ENCODE measurements around the gene RNASE8.
"Not testable (repeated sequence)": the region's sequence is repeated elsewhere in the genome, so short reads cannot be mapped to it uniquely, and the experiment has no call there.

The RNASE8 gene

GRCh38 chr14:21030531-21030930, 27.1 kb upstream of the RNASE8 start:
- DNase-seq: no peak

- no peak for DNase-seq
These were observed 25.1 kb upstream of the RNASE8 start for GRCh38 chr14:21032326-21033132.

- no peak for DNase-seq
These were observed 24.4 kb upstream of the RNASE8 start for GRCh38 chr14:21033133-21033698.

GRCh38 chr14:21034707-21035106, 22.9 kb upstream of the RNASE8 start, which contains the start of gene RNASE13:
Gene RNASE13 (minus strand): TSS chr14:21034807. CDS start chr14:21034288, 519 bp downstream.
- DNase-seq: no peak

DNA sequence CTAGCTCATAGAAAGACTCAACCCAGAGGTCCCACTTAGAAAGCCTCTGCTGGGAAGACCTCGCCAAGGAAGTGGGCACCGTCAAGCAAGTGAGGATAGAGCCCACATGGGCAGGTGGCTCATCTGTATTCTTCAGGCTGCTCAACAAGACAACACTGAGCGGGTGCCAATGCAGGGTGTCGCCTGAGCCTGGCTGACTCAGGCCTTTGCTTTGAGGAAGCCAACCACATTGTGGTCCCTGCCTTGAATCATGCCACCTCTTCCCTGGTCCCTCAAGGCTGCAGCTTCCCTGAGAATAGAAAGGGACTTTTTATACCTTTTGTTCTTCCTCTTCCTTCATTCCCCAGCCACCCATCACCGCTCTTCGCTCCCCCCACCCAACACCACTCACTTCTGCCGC, 20.9 kb upstream of the RNASE8 start:
- no peak for DNase-seq

DNA sequence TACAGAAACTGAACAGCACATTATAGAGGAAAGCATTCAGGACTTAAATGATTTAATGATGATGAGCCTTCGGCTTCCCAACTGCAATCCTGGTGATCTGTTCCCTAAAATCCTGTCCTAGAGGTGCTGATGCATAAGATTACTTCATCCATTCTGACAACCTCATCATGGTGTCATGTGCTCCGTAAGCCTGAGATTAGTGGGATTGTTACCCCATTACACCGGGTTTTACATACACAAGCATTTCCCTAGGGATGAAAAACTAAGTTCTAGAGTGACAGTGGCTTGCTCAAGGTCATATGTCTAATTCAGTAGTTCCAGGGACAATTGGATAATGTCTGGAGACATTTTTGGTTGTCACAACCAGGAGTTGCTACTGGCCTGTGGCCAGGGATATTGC, 20.5 kb upstream of the RNASE8 start:
- no peak for DNase-seq

DNA sequence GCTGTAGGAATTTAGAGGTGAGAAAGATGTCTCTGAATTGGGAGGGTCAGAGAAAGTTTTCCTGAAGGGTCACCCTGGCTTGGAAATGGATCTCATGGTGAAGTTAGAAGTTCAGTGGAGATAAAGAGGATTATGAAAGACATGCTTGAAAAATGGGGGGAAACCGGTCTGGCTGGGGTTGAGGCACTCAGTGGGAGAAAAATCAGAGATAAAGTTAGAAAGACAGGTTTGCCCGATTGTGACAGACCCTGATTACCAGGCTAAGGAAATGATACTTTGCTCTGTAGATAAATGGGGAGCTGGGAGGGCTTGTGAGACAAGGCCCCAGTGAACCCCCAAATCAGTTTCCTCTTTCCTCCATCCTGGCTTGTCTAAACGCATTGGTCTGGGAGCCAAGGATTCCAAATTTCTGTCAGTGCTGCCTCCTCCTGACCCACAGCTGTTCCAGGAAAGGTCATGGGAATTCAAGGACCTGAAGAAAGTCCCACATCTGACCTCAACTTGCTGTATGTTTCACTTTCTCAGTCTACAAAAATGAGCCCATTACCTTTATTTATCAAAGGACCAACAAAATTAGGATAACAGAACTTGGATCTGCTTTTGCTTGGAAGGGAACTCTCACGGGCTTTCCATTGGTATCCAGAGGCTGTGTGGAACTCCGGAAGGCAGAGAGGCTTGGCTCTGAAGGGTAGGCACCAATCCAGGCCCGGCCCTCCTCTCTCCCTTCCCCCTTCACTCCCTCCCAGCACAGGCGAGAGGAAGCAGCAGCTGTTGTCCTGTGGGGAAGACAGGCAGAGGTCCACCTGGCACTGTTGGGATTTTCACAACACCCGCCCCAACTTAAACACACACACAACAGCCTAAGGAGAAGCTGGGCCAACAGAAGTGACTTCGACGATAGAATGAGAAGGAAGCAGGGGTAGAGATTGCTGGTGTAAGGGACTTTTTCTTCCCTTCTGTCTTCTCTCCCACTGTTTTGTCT, 18.9 kb upstream of the RNASE8 start:
- DNase-seq: peak; percentile 89

DNA sequence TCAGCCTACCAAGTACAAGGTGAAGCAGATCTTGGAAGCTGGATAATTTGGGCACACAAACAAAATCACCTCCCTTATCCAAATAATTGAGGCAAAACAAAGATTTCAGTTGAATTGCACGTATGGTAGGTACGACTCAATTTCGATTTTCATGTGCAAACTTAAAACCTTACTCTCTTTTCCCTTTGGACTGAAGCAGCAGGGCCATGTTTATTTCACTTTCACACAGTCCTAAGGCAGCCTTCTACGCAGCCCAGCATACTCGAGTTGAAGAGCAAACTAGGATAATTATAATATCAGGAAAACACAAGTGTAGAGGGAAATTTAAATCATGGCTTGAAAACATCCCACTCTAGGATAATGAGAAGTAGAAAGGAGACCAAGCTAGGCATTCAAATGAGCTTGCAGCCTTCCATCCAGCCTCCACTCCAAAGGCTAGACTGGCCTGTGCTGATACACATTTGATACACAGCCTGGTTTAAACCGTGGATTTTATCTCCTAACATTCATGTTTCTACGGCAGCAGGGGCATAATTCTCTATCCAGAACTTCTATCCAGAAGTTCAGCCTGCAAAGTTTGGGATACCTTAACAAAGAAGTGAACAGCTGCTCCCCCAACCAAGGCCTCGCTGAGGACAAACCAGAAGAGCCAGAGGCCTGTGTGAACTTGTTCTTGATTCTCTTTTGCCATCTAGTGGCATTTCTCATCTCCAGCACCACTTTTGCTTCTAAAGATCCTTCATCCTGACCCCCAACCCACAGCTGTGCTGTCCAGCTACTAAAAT, 17.8 kb upstream of the RNASE8 start:
- DNase-seq: peak; percentile 48

DNA sequence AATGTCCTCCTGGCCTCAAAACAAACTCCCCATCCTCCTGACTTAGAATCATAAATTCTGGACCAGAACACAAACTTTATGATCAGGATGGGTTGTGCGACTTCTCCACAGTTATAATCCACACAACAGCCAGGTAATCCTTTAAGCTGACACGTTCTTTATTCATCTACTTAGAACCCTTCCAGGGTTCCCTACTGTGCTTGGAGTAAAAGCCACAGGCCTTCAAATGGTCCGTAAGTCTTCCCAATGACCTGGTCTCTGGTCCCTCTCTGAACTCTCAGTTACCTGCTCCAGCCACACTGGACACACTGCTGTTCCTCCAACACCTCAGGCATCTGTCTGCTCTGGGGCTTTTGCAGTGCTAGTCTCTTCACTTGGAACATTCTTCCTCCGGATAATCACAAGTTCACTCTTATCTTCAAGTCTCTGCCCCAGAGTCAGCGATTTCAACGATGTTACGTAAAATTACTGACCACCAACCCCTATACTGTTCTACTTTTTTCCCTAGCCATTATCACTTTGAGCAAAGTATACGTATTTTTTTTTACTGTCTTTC, 17.2 kb upstream of the RNASE8 start:
- DNase-seq: no peak

- DNase-seq: not testable (repeated sequence)
These were observed 16.7 kb upstream of the RNASE8 start for GRCh38 chr14:21040941-21041340.

DNA sequence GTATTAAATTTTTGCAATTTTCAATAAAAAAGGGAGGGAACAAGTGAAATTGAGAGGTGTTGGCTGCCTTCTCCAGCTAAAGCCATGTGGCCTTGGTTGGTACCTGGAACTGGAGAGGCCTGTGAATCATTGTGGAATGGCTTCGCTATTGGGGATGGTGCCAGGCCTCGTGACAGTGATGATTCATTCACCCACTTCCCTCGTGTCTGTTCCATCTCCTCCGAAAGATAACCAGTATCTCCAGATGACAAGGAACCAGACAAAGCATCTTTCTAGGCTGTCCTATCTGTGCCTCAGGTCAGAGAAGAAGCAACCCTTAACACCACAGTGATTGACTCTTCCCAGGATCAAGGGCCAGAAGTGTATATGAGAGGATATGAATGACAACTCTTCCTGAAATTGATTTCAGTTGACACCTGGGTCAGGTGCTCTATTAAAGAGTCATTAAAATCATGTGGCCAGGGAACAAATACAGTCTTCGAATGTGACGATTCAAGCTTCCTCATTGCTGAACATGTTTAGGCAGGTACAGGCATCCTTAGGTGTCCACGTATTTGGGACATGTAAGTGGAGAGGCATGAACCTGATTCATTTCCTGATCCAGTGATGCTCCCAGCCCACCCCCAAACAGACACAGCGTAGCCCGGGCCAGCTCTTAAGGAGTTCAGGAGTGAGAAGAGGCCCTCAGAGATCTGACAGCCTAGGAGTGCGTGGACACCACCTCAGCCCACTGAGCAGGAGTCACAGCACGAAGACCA, 15.8 kb upstream of the RNASE8 start, which contains the start of gene RNASE7:
Gene RNASE7, plus strand, starts transcription at position 687 of the 758 bp plus-strand sequence. CDS start 631 bp downstream, outside the sequence.
- no peak for DNase-seq

GRCh38 chr14:21042918-21043317, 14.7 kb upstream of the RNASE8 start:
- DNase-seq: no peak

- DNase-seq: no peak
These were observed 14.1 kb upstream of the RNASE8 start for GRCh38 chr14:21043387-21043973.

DNA sequence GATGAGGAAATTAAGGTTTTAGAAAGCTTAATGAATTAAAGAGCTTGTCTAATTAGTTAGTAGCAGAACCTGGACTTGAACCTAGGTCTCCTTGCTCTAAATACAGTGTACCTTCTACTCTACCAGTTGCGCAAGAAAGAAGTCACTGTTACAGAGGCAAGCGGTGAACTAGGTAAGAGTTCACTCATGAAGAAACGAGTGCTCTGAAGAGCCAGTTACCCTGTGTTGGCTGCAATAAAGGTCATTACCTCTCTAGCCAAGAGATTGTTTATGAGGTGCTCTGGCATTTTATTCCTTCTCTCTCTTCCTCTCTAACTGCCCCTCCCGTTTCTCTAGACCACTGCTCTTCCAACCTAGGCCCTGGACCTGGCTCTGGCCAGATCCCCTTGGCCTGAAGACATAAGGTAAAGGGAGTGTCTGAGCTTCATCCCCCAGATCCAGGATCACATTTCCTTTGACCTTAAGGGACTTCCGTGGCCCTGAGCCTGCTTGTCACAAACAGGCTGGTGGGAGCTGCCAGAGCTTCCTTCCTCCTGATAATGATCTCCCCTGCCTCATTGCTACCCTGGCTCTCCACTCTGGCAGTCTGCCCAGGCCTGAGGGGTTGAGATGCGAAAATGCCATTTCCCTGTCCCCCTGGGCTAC, 13.5 kb upstream of the RNASE8 start:
- DNase-seq: no peak

- DNase-seq: no peak
These were observed 10.2 kb upstream of the RNASE8 start for GRCh38 chr14:21047378-21047781.

- no peak for DNase-seq
These were observed 9.0 kb upstream of the RNASE8 start for GRCh38 chr14:21048638-21049037.

GRCh38 chr14:21049271-21049673, 8.3 kb upstream of the RNASE8 start:
- DNase-seq: no peak

GRCh38 chr14:21050597-21050996, 7.0 kb upstream of the RNASE8 start:
- DNase-seq: no peak

- DNase-seq: no peak
These were observed 4.2 kb upstream of the RNASE8 start for GRCh38 chr14:21053184-21054122.
